HG02870 (cell line): ENCODE results near the gene SYNE2.

Experiments
- ATAC-seq: cut with Tn5 transposase; IDR thresholded peaks from one replicate; pipeline ENCODE4 v1.9.1; 2021; ENCODE audit warnings: mild to moderate bottlenecking, moderate library complexity; ENCODE audit not compliant: unreplicated experiment

SYNE2 gene

DNA sequence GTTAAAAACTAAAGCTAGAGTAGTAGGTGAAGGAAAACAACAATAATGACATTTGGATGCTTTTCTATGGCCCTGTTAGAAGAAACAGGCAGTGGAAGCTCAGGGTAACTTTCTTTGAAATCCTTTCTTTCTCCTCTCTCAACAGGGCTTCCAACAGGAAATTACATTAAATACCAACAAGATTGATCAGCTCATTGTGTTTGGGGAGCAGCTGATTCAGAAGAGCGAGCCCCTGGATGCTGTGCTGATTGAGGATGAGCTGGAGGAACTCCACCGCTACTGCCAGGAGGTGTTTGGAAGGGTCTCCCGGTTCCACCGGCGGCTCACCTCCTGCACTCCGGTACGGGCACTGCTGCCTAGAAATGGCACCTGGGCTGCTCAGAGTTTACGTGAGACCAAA, 359.9 kb downstream of the SYNE2 start:
- ATAC-seq = no peak

GRCh38 chr14:64213086-64213485, 360.3 kb downstream of the SYNE2 start:
- no peak for ATAC-seq

GRCh38 chr14:64213853-64214570, 361.2 kb downstream of the SYNE2 start:
- ATAC-seq = no peak

- no peak for ATAC-seq
Observed at GRCh38 chr14:64215274-64215673, 362.5 kb downstream of the SYNE2 start.

- no peak for ATAC-seq
Observed at GRCh38 chr14:64215978-64216377, 363.2 kb downstream of the SYNE2 start.

GRCh38 chr14:64217308-64217707, 364.5 kb downstream of the SYNE2 start:
- peak; percentile 44 for ATAC-seq

DNA sequence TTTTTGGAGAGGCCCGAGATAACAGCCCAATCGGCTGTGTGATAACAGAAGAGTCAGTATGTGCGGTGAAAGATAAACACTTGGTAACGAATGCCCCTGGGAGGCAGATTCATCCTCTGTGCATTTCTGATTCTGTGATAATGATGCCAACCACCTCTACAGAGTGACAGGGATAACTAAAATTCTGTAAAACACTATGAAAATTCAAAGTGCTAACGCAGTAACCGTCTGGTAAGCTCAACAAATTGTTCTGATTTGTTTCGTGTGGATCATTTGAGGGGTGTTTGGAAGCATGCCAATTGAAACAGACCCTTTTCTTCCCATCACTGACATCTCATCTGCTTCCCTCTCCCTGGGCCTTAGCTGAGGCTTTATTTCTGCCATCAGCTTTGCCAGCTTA, 365.0 kb downstream of the SYNE2 start:
- peak; percentile 4 for ATAC-seq

GRCh38 chr14:64218344-64219240, 365.8 kb downstream of the SYNE2 start:
- ATAC-seq = no peak

DNA sequence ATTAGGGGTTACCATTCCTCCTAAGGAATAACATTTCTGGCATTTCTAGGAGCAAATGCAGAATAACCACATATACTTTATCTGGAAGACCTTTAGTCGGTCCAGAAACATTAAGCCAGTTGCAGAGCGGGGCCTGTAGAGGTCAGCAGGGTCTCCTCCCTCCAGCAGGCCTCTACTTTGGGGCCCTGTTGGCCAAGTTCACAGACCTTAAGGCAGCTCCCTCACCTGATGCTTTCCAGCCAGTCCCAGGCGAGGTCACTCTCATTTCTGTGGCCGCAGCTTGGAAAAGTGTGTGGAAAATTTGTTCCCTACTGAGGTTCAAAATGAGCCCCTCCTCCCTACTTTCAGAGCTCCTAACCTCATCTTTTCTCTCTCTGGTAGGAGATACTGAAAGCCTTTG, 367.3 kb downstream of the SYNE2 start:
- ATAC-seq = no peak

DNA sequence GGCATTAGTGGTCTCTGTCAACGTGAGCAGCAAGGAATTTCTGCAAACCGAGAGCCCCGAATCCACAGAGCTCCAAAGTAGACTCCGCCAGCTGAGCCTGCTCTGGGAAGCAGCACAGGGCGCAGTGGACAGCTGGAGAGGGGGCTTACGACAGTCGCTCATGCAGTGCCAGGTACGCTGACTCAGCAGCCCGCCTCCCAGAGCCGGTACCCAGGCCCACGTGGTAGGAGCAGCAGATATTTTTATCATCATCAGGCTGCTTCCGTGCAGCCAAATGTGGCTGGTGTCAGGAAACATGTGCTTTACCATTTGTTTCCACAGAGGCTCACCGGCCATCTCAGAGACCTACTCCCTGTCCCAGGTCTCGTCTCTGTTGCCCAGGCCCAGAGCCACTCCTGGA, 367.7 kb downstream of the SYNE2 start:
- no peak for ATAC-seq

DNA sequence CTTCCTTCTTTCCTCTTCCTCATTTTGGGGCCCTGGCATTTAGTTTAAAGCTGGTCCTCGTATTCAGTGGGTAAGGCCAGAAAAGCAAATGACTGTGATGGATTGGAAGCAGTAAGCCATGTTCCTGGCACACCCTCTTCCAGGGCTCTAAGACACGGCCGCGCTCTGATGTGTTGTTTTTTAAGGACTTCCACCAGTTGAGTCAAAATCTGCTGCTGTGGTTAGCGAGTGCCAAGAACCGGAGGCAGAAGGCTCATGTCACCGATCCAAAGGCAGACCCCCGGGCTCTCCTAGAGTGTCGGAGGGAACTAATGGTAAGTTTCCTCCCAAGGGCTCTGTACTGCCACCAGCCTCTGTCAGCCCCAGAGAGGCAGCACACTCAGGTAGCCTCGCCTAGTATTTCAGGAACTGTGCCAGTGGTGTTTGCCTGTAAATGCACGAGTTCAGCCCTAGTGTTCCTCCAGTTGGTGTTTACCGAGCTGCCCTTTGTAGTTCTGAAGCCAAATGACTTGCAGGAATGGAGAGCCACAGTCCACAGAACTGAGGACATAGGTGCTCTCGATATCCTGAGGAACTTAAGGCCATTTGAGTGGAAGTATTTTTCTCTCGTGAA, 368.7 kb downstream of the SYNE2 start:
- ATAC-seq = no peak

DNA sequence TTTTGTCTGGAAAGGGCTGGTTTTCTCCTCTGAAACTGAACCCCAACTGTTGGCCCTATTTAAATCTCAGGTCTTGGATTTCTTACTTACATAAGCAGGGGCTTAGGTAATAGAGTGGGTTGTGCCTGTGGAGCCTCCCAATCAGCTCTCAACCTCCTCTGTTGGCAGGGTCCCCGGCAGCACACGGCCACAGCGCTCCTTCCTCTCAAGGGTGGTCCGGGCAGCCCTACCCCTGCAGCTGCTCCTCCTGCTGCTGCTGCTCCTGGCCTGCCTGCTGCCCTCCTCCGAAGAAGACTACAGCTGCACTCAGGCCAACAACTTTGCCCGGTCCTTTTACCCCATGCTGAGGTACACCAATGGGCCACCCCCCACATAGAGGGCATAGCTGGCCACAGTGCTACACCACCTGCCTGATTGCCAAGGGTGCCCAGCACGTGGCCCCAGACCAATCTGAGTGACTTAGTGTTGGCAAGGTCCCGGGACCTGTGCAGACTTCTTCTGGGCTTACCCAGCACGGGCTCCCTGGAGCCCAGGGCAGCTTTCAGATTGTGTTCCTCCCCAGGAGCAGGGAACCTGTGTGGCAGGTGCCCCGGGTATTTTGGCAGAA, 372.4 kb downstream of the SYNE2 start:
- no peak for ATAC-seq

GRCh38 chr14:64227856-64228255, 375.1 kb downstream of the SYNE2 start:
- no peak for ATAC-seq

DNA sequence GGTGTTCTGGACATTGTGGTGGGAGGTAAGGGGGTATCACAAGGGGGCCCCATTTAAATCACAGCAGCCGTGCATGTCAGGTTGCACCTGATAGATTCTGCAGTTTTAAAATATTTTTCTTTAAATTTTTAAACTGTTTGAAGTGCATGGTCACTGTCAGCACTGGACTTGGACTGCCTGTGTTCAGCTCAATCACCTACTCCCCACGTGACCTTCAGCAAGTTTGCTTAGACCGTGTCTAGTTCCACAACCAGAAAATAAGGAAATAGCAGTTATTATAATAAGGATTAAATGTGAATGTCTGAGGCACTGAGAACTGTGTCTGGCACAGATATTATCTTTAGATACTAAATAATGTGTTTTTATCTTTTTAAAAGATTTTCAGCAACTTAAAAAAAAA, 376.7 kb downstream of the SYNE2 start:
- ATAC-seq = no peak

GRCh38 chr14:64232095-64232838, 379.5 kb downstream of the SYNE2 start:
- peak; percentile 45 for ATAC-seq

GRCh38 chr14:64232944-64233343, 380.1 kb downstream of the SYNE2 start:
- ATAC-seq = no peak

DNA sequence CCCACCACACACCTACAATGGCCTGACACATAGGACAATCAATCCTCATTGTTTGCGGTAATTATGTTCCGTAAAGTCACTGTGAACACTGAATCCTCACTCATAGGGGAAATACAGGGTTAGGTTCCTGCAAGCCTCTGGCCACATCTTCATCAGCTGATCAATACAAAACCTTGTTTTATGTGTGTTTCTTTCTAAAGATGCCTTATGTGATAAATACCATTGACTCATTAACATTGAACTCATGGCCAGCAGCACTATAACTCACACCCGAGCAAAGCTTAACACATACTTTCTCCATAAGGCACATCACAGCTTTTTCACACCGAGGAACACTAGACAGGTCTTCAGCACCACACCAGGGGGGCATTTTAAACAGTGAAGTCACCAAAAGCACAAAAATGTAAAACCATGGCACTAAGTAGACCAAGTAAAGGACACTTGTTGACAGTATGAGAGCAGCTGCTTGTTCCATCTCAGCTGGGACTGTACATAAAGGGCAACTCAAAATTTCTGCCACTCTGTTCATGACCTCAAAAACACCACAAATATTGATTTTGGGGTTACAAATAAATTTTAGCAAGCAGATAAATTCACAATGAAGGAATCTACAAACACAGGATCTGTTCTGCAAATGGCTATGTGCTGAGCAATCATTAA, 380.9 kb downstream of the SYNE2 start:
- ATAC-seq = no peak

GRCh38 chr14:64234877-64235651, 382.3 kb downstream of the SYNE2 start:
- ATAC-seq = peak; percentile 12
